ENCODE data around the gene SLC18B1.

DNA sequence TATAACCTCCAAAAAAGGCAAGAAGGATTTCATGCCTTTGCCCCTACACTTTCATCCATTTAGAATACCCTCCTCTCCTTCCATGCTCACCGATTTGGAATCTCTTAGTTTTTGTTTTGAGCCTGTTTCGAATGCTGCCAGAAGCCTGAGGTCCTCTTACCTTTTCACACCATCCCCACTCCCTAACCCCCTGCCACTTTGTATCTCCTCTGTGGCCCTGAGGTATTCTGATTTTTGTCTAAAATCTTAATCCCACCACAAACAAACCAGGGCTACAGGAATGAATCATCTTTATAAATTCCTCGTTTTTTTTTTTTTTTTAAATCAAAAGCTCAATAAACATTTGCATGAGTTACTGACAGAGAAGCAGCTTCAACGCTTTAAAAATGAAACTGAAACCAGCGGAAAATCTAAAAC lies 14.3 kb upstream of the SLC18B1 start:
- TF ChIP-seq, protein P1, sequence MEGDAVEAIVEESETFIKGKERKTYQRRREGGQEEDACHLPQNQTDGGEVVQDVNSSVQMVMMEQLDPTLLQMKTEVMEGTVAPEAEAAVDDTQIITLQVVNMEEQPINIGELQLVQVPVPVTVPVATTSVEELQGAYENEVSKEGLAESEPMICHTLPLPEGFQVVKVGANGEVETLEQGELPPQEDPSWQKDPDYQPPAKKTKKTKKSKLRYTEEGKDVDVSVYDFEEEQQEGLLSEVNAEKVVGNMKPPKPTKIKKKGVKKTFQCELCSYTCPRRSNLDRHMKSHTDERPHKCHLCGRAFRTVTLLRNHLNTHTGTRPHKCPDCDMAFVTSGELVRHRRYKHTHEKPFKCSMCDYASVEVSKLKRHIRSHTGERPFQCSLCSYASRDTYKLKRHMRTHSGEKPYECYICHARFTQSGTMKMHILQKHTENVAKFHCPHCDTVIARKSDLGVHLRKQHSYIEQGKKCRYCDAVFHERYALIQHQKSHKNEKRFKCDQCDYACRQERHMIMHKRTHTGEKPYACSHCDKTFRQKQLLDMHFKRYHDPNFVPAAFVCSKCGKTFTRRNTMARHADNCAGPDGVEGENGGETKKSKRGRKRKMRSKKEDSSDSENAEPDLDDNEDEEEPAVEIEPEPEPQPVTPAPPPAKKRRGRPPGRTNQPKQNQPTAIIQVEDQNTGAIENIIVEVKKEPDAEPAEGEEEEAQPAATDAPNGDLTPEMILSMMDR (conservative IDR thresholded peaks at IDR 0.05; ENCODE audit: low read length) = no peak
- no peak for TF ChIP-seq EZH2phosphoT487 (IDR thresholded peaks at IDR 0.05; ENCODE audit: borderline replicate concordance)

All from Loucy (cell line).